Brain microvascular endothelial cell (primary cell): ENCODE results near the gene TEX2.
"Not testable (repeated sequence)": the region's sequence is repeated elsewhere in the genome, so short reads cannot be mapped to it uniquely, and the experiment has no call there.

Experiments used
- DNase-seq: peaks from one replicate; pipeline ENCODE4 v3.0.0-alpha.2; 2020
- H3K27ac ChIP-seq: fragments of 250-450 bp; sonication (Bioruptor Pico); 2 replicates; pipeline ENCODE4 v1.5.1; 2020; ENCODE audit warnings: mild to moderate bottlenecking, moderate library complexity
- H3K27me3 ChIP-seq: fragments of 250-450 bp; sonication (Bioruptor Pico); replicated peaks from 2 replicates; pipeline ENCODE4 v1.5.1; 2020; ENCODE audit warnings: mild to moderate bottlenecking
- H3K36me3 ChIP-seq: fragments of 250-450 bp; sonication (Bioruptor Pico); replicated peaks from 2 replicates; pipeline ENCODE4 v1.5.1; 2020; ENCODE audit warnings: mild to moderate bottlenecking
- H3K4me3 ChIP-seq: 2 replicates; pipeline ENCODE4 v1.5.1; 2011; ENCODE audit warnings: low read depth, mild to moderate bottlenecking, control low read depth, low read length, moderate library complexity
- CTCF ChIP-seq: IDR thresholded peaks from 2 replicates; pipeline ENCODE4 v1.5.1; 2011; ENCODE audit warnings: low read depth, mild to moderate bottlenecking, moderate library complexity, low read length, control low read depth, inconsistent platforms; ENCODE audit errors: missing control alignments
- in situ Hi-C: cut with HindIII; loops from 2 replicates; pipeline ENCODE4 v1.10.0; 2017; ENCODE audit warnings: low sequenced_read_pairs, low pct_ligation_motif_present

Gene TEX2

GRCh38 chr17:64225410-64225809 is 37.6 kb downstream of the TEX2 start:
- no peaks in the 10 kb centered on the region for H3K27me3 ChIP-seq
- no peak overlapping the region for H3K27ac ChIP-seq
- DNase-seq, result no peak
- H3K36me3 ChIP-seq, result no peaks in the 10 kb centered on the region
- in situ Hi-C loops, result no loop called here
- TF ChIP-seq CTCF, result no peak
- no peak overlapping the region for H3K4me3 ChIP-seq

GRCh38 chr17:64223931-64224629 is 39.0 kb downstream of the TEX2 start:
- H3K27ac ChIP-seq, result no peak overlapping the region
- no peaks in the 10 kb centered on the region for H3K27me3 ChIP-seq
- H3K4me3 ChIP-seq, result no peak overlapping the region
- no peaks in the 10 kb centered on the region for H3K36me3 ChIP-seq
- in situ Hi-C loops, result no loop called here
- TF ChIP-seq CTCF, result no peak
- DNase-seq, result no peak

DNA sequence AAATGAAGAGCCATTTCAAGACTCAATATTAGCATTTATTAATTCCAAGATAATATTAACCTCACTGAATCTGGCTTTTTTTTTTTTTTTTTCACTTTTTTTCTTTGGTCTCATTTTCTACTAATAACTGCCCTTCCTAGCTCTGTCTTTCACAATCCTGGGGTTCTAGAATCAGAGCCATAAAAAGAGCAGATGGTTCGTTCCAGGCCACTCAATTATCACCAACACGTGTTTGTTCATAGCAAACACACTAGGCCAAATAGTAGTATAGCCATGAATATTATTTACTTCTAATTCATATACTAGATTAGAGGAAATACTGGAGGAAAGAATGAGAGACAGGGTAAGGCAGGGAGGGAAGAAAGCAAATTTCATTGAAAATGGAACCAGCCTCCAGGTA is 39.8 kb downstream of the TEX2 start:
- no peak overlapping the region for H3K4me3 ChIP-seq
- no peaks in the 10 kb centered on the region for H3K36me3 ChIP-seq
- no peak for TF ChIP-seq CTCF
- no peak overlapping the region for H3K27ac ChIP-seq
- H3K27me3 ChIP-seq, result no peaks in the 10 kb centered on the region
- in situ Hi-C loops, result no loop called here
- no peak for DNase-seq

GRCh38 chr17:64221679-64222078 is 41.4 kb downstream of the TEX2 start:
- in situ Hi-C loops, result no loop called here
- no peaks in the 10 kb centered on the region for H3K27me3 ChIP-seq
- no peak for TF ChIP-seq CTCF
- no peak overlapping the region for H3K27ac ChIP-seq
- H3K4me3 ChIP-seq, result no peak overlapping the region
- no peaks in the 10 kb centered on the region for H3K36me3 ChIP-seq
- DNase-seq, result no peak

GRCh38 chr17:64220604-64221003 is 42.5 kb downstream of the TEX2 start:
- H3K36me3 ChIP-seq, H3K4me3 ChIP-seq, H3K27ac ChIP-seq, DNase-seq, in situ Hi-C loops, H3K27me3 ChIP-seq: not testable (repeated sequence)

DNA sequence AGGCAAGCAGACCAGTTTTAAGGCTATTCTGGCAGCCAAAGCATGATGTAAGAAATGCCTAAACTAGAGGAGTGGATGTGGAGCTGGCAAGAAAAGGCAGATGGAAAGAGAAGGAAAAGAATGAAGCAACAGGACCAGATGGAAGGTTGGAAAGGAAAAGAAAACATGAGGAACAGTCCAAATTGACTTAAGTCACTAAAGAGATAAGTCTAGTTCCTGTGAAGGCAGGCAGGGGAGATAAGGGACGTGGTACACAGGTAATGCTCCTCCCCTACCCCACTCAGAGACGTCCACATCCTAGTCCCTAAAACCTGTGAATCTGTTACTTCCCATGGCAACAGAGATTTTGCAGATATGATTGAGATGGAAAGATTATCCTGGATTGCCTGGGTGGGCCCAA is 43.5 kb downstream of the TEX2 start:
- Histone ChIP-seq H3K4me3 (no peak overlapping the region), H3K27ac (no peak overlapping the region), H3K36me3 (no peaks in the 10 kb centered on the region), H3K27me3 (no peaks in the 10 kb centered on the region)
- in situ Hi-C loops, result no loop called here
- TF ChIP-seq CTCF, result no peak
- no peak for DNase-seq
